ENCODE measurements around the gene CIZ1. TPM values are rescaled to one million over a fixed set of nuclear protein-coding genes. Genes with fewer than 3 reads are reported as not detected.
"Not testable (repeated sequence)": the region's sequence is repeated elsewhere in the genome, so short reads cannot be mapped to it uniquely, and the experiment has no call there.

CIZ1 gene
- total and polyA plus RNA-seq, 2 of the 13 experiments (the other 11 are each of a cell fraction or from before 2014, with no cell fraction given) = 30.6 to 50.3 TPM

DNA sequence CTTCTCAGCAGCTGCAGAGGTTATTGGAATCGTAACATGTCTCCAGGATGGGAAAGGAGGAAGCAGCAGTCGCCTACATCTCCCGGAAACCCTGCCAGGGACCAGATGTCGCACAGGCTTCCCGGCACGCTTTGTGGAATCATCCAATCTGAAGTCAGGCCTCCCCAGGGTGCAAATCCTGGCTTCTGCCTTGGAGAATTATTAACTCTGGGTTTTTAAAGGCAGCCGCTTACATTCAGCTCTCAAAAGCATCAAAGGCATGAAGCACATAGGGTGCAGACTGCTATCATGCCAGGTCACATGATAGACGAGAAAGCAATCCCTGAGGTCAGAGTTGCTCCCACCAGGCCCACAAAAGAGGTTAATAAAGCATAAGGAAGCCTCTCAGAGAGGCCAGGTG lies 59.2 kb downstream of the CIZ1 start (continued):
- TF ChIP-seq, protein P1, sequence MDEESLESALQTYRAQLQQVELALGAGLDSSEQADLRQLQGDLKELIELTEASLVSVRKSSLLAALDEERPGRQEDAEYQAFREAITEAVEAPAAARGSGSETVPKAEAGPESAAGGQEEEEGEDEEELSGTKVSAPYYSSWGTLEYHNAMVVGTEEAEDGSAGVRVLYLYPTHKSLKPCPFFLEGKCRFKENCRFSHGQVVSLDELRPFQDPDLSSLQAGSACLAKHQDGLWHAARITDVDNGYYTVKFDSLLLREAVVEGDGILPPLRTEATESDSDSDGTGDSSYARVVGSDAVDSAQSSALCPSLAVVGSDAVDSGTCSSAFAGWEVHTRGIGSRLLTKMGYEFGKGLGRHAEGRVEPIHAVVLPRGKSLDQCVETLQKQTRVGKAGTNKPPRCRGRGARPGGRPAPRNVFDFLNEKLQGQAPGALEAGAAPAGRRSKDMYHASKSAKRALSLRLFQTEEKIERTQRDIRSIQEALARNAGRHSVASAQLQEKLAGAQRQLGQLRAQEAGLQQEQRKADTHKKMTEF (CRISPR knock-in tag; IDR thresholded peaks at IDR 0.05) = peak; percentile 70
- TF ChIP-seq ATF1 (CRISPR knock-in tag; IDR thresholded peaks at IDR 0.05) (peak; percentile 39; the same call in 1 of the 2 replicates), MXI1 (IDR thresholded peaks at IDR 0.05; ENCODE audit: borderline replicate concordance, low read depth, low read length) (peak; percentile 27; the same call in 1 of the 3 replicates), PPARG (CRISPR knock-in tag; conservative IDR thresholded peaks at IDR 0.05) (0 out of 2 replicates have a peak, but pooled peaks have one; percentile 10), NFYC (CRISPR knock-in tag; IDR thresholded peaks at IDR 0.05) (peak; percentile 52), SOX13 (CRISPR knock-in tag; conservative IDR thresholded peaks at IDR 0.05 in 1 of 2, IDR thresholded peaks at IDR 0.05 in 1 of 2) (peak in 1 of 2 experiments; percentile 36; a peak in 1 of 4 replicates), ZFX (CRISPR knock-in tag; IDR thresholded peaks at IDR 0.05; ENCODE audit: low read depth) (peak; percentile 49; the same call in 1 of the 2 replicates), ZFP90 (CRISPR knock-in tag; IDR thresholded peaks at IDR 0.05; ENCODE audit: borderline replicate concordance) (0 out of 2 replicates have a peak, but pooled peaks have one; percentile 41), NR2F6 (IDR thresholded peaks at IDR 0.05) (peak; percentile 71), NR2F6 (CRISPR knock-in tag; IDR thresholded peaks at IDR 0.05) (peak; percentile 75; the same call in 1 of the 2 replicates), ZNF263 (CRISPR knock-in tag; IDR thresholded peaks at IDR 0.05) (0 out of 2 replicates have a peak, but pooled peaks have one; percentile 10), TAF1 (CRISPR knock-in tag; IDR thresholded peaks at IDR 0.05) (peak; percentile 55), NKX3-1 (CRISPR knock-in tag; IDR thresholded peaks at IDR 0.05) (0 out of 2 replicates have a peak, but pooled peaks have one; percentile 29), ZNF747 (CRISPR knock-in tag; IDR thresholded peaks at IDR 0.05; ENCODE audit: borderline replicate concordance) (peak; percentile 62; the same call in 1 of the 2 replicates), ZNF124 (CRISPR knock-in tag; IDR thresholded peaks at IDR 0.05) (0 out of 2 replicates have a peak, but pooled peaks have one; percentile 32), GABPB1 (CRISPR knock-in tag; IDR thresholded peaks at IDR 0.05) (peak; percentile 31; the same call in 1 of the 2 replicates), FOXA3 (CRISPR knock-in tag; IDR thresholded peaks at IDR 0.05) (peak; percentile 23; the same call in 1 of the 2 replicates), ZNF264 (CRISPR knock-in tag; IDR thresholded peaks at IDR 0.05) (peak; percentile 41; the same call in 1 of the 2 replicates)
- TF ChIP-seq SOX13 (IDR thresholded peaks at IDR 0.05) = not testable (repeated sequence)
- TF ChIP-seq, protein P2, sequence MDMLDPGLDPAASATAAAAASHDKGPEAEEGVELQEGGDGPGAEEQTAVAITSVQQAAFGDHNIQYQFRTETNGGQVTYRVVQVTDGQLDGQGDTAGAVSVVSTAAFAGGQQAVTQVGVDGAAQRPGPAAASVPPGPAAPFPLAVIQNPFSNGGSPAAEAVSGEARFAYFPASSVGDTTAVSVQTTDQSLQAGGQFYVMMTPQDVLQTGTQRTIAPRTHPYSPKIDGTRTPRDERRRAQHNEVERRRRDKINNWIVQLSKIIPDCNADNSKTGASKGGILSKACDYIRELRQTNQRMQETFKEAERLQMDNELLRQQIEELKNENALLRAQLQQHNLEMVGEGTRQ (IDR thresholded peaks at IDR 0.05; ENCODE audit: low read depth, low read length) = not testable (repeated sequence)
- TF ChIP-seq, protein P2 (CRISPR knock-in tag; IDR thresholded peaks at IDR 0.05; ENCODE audit: borderline replicate concordance) = peak; percentile 67; the same call in 1 of the 2 replicates
- TF ChIP-seq, protein P3, sequence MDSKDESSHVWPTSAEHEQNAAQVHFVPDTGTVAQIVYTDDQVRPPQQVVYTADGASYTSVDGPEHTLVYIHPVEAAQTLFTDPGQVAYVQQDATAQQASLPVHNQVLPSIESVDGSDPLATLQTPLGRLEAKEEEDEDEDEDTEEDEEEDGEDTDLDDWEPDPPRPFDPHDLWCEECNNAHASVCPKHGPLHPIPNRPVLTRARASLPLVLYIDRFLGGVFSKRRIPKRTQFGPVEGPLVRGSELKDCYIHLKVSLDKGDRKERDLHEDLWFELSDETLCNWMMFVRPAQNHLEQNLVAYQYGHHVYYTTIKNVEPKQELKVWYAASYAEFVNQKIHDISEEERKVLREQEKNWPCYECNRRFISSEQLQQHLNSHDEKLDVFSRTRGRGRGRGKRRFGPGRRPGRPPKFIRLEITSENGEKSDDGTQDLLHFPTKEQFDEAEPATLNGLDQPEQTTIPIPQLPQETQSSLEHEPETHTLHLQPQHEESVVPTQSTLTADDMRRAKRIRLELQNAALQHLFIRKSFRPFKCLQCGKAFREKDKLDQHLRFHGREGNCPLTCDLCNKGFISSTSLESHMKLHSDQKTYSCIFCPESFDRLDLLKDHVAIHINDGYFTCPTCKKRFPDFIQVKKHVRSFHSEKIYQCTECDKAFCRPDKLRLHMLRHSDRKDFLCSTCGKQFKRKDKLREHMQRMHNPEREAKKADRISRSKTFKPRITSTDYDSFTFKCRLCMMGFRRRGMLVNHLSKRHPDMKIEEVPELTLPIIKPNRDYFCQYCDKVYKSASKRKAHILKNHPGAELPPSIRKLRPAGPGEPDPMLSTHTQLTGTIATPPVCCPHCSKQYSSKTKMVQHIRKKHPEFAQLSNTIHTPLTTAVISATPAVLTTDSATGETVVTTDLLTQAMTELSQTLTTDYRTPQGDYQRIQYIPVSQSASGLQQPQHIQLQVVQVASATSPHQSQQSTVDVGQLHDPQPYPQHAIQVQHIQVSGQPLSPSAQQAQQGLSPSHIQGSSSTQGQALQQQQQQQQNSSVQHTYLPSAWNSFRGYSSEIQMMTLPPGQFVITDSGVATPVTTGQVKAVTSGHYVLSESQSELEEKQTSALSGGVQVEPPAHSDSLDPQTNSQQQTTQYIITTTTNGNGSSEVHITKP (CRISPR knock-in tag; IDR thresholded peaks at IDR 0.05; ENCODE audit: low read depth) = 0 out of 2 replicates have a peak, but pooled peaks have one; percentile 69

Data from HepG2 (cell line).